Activated CD8-positive, alpha-beta memory T cell treated with anti-CD3 and anti-CD28 coated beads, Interleukin-2, amount 10 ng/mL, durations not matched to agents 7 days and 5 days (primary cell): ENCODE results near the gene PLSCR3. TPM values are rescaled to one million over a fixed set of nuclear protein-coding genes. Genes with fewer than 3 reads are reported as not detected.

Experiments
- ATAC-seq: fragments of 150-1000 bp; cut with Tn5 transposase; one replicate; pipeline ENCODE4 v1.10.0; 2021; ENCODE audit warnings: moderate library complexity
- CTCF ChIA-PET: fragments of 350-600 bp; sonication (Branson Sonifier 250); formaldehyde crosslinking; loops from one replicate; lab custom pipeline; 2021; ENCODE audit warnings: antibody characterized with exemption; lab: Charles Lee
- DNase-seq: peaks from one replicate; pipeline ENCODE4 v3.0.0-alpha.2; 2020
- H3K27ac Mint-ChIP-seq: one replicate; pipeline ENCODE4 v1.8.0; 2021; ENCODE audit warnings: mild to moderate bottlenecking, mixed read lengths
- H3K27me3 Mint-ChIP-seq: one replicate; pipeline ENCODE4 v1.8.0; 2021; ENCODE audit warnings: mixed read lengths
- H3K36me3 Mint-ChIP-seq: one replicate; pipeline ENCODE4 v1.8.0; 2021; ENCODE audit warnings: mild to moderate bottlenecking, mixed read lengths
- H3K4me1 Mint-ChIP-seq: one replicate; pipeline ENCODE4 v1.8.0; 2021; ENCODE audit warnings: mixed read lengths
- H3K4me3 Mint-ChIP-seq: one replicate; pipeline ENCODE4 v1.8.0; 2021; ENCODE audit warnings: mild to moderate bottlenecking, moderate library complexity, mixed read lengths
- H3K9me3 Mint-ChIP-seq: one replicate; pipeline ENCODE4 v1.8.0; 2022; ENCODE audit warnings: low read depth, mixed read lengths
- total RNA-seq, 2 experiments: library from RNA; stranded (reverse); gene quantifications; one replicate each; pipeline ENCODE4 v1.2.3, GENCODE V29; 2021

Gene PLSCR3
- total RNA-seq, 2 experiments from 2014 or later: 65.5 to 74.2 TPM

DNA sequence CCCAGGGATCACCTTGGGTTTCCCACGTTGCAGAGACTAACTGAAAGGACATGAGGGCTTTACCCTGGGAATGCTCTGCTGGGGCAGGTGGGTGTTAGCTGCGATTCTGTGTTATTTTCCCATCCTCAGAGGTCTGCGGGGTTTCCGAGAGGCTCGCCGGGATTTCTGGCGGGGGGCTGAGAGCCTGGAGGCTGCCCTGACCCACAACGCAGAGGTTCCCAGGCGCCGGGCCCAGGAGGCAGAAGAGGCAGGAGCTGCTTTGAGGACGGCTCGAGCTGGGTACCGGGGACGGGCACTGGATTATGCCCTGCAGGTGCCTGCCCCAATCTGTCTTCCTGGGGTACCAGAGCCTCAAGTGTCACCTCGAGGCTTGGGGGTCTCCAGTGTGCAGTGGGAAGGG is 51.1 kb downstream of the PLSCR3 start:
- CTCF ChIA-PET: no interaction called here
- Mint-ChIP-seq H3K4me3 (no peak overlapping the region), H3K4me1 (peaks cover 22% of the 10 kb centered on the region), H3K27ac (no peak overlapping the region), H3K27me3 (no peaks in the 10 kb centered on the region), H3K36me3 (peaks cover 43% of the 10 kb centered on the region), H3K9me3 (no peaks in the 10 kb centered on the region)
- ATAC-seq (no peak), DNase-seq (no peak)

DNA sequence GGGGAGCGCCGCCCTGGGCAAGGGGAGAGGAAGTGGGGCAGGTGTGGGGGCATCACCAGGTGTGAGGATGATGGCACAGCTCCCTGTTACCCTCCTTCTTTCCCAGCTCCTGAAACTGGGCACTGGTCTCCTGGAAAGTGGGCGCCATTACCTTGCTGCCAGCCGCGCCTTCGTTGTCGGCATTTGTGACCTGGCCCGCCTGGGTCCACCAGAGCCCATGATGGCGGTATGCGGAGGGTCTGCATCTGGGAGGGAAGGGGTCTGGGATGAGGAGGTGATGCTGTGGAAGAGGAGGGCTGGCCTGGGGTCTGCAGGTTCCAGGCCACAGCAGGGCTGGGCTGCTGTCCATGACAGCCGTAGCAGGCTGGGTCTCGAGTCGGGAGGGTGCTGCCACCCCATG is 52.5 kb downstream of the PLSCR3 start:
- DNase-seq (no peak), ATAC-seq (no peak)
- Mint-ChIP-seq H3K9me3 (no peaks in the 10 kb centered on the region), H3K36me3 (peaks cover 47% of the 10 kb centered on the region), H3K27ac (peak overlapping the region; percentile 9), H3K4me1 (peaks cover 30% of the 10 kb centered on the region), H3K4me3 (no peak overlapping the region), H3K27me3 (no peaks in the 10 kb centered on the region)
- CTCF ChIA-PET: interaction anchor here (0.9 to 1.5 kb wide), 3 partner anchors 20 to 28 kb away, joined by 3 read pairs; no protein-coding TSS in a partner anchor

DNA sequence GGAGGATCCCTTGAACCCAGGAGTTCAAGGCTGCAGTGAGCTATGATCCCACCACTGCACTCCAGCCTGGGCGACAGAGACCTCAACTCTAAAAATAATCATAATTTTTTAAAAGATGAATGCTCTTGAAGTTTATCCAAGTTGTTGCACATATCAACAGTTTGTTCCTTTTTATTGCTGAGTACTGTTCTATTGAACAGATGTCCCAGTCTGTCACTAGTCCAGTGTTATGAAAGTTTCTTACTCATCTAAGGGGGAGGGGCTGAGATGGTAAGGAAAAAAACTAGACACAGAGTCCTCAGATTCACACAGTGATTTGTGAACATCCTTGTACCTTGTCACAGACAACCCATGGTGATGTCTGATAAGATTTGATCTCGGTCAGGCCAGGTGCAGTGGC is 54.1 kb downstream of the PLSCR3 start:
- Mint-ChIP-seq H3K36me3 (peaks cover 40% of the 10 kb centered on the region), H3K4me1 (peaks cover 39% of the 10 kb centered on the region), H3K27me3 (no peaks in the 10 kb centered on the region), H3K4me3 (no peak overlapping the region), H3K27ac (no peak overlapping the region), H3K9me3 (no peaks in the 10 kb centered on the region)
- DNase-seq (no peak), ATAC-seq (no peak)
- CTCF ChIA-PET: interaction anchor here (0.9 to 2.8 kb wide), 2 partner anchors 11 to 18 kb away, joined by 3 to 6 read pairs; partner anchors contain the start of gene NEURL4

Other genes with a start within 250 kb of the PLSCR3 start
- gene ASGR1, start 215.2 kb downstream of the PLSCR3 start, total RNA-seq: under 1 TPM; 0.35 to 0.38 TPM
- 1 to 10 TPM; 4.9 to 5.3 TPM for gene DLG4, start 174.7 kb downstream of the PLSCR3 start, total RNA-seq
- gene ACADVL, start 174.6 kb downstream of the PLSCR3 start, total RNA-seq: 100 to 1,000 TPM; 411 to 423 TPM
- 10 to 100 TPM; 52.7 to 62.0 TPM for gene DVL2, start 160.0 kb downstream of the PLSCR3 start, total RNA-seq
- 10 to 100 TPM; 42.1 to 53.2 TPM for gene PHF23, start 155.1 kb downstream of the PLSCR3 start, total RNA-seq
- gene GABARAP, start 152.1 kb downstream of the PLSCR3 start, total RNA-seq: 100 to 1,000 TPM; 207 to 231 TPM
- 100 to 1,000 TPM; 162 to 192 TPM for gene CTDNEP1, start 142.8 kb downstream of the PLSCR3 start, total RNA-seq
- 10 to 100 TPM; 56.5 to 70.4 TPM for gene ELP5, start 142.3 kb downstream of the PLSCR3 start, total RNA-seq
- 1 to 10 TPM in 1 of 2 experiments, under 1 TPM in 1; 0.66 to 1.9 TPM for gene CLDN7, start 132.0 kb downstream of the PLSCR3 start, total RNA-seq
- gene SLC2A4, start 112.8 kb downstream of the PLSCR3 start, total RNA-seq: not detected
- 1 to 10 TPM in 1 of 2 experiments, under 1 TPM in 1; 0.35 to 1.4 TPM for gene YBX2, start 99.9 kb downstream of the PLSCR3 start, total RNA-seq
- gene EIF5A, start 86.9 kb downstream of the PLSCR3 start, total RNA-seq: 100 to 1,000 TPM; 575 to 853 TPM
- gene GPS2, start 79.2 kb downstream of the PLSCR3 start, total RNA-seq: 10 to 100 TPM; 83.7 to 85.1 TPM
- 10 to 100 TPM; 43.7 to 44.8 TPM for gene NEURL4, start 65.2 kb downstream of the PLSCR3 start, total RNA-seq
- 100 to 1,000 TPM; 594 to 712 TPM for gene ACAP1, start 58.0 kb downstream of the PLSCR3 start, total RNA-seq
- 1 to 10 TPM; 6.0 to 6.1 TPM for gene KCTD11, start 42.4 kb downstream of the PLSCR3 start, total RNA-seq
- not detected for gene TMEM95, start 39.4 kb downstream of the PLSCR3 start, total RNA-seq
- under 1 TPM; 0.54 to 0.61 TPM for gene TNK1, start 13.4 kb downstream of the PLSCR3 start, total RNA-seq
- gene TMEM256, start 9.6 kb upstream of the PLSCR3 start, total RNA-seq: 10 to 100 TPM; 47.5 to 56.1 TPM
- 1 to 10 TPM; 2.0 to 3.5 TPM for gene NLGN2, start 13.3 kb upstream of the PLSCR3 start, total RNA-seq
- not detected for gene SPEM1, start 25.8 kb upstream of the PLSCR3 start, total RNA-seq
- not detected for gene SPEM2, start 31.1 kb upstream of the PLSCR3 start, total RNA-seq
- gene SPEM3, start 34.3 kb upstream of the PLSCR3 start, total RNA-seq: not detected
- 10 to 100 TPM; 13.9 to 16.7 TPM for gene TMEM102, start 40.9 kb upstream of the PLSCR3 start, total RNA-seq
- gene FGF11, start 45.0 kb upstream of the PLSCR3 start, total RNA-seq: 1 to 10 TPM; 3.6 to 4.1 TPM
- gene CHRNB1, start 50.5 kb upstream of the PLSCR3 start, total RNA-seq: 10 to 100 TPM; 10.4 to 13.1 TPM
- 10 to 100 TPM; 24.5 to 27.7 TPM for gene ZBTB4, start 85.1 kb upstream of the PLSCR3 start, total RNA-seq
- gene SLC35G6, start 86.9 kb upstream of the PLSCR3 start, total RNA-seq: not detected
- 100 to 1,000 TPM; 198 to 228 TPM for gene POLR2A, start 89.8 kb upstream of the PLSCR3 start, total RNA-seq
- 10 to 100 TPM; 52.8 to 59.4 TPM for gene TNFSF12, start 154.5 kb upstream of the PLSCR3 start, total RNA-seq
- gene TNFSF13, start 164.2 kb upstream of the PLSCR3 start, total RNA-seq: 1 to 10 TPM; 2.2 to 2.5 TPM
- 10 to 100 TPM; 55.7 to 70.9 TPM for gene SENP3, start 167.4 kb upstream of the PLSCR3 start, total RNA-seq
- gene CD68, start 185.1 kb upstream of the PLSCR3 start, total RNA-seq: 10 to 100 TPM in 1 of 2 experiments, 1 to 10 TPM in 1; 10.0 to 26.7 TPM
- gene MPDU1, start 189.3 kb upstream of the PLSCR3 start, total RNA-seq: 10 to 100 TPM; 57.6 to 76.9 TPM
- gene SOX15, start 195.6 kb upstream of the PLSCR3 start, total RNA-seq: under 1 TPM; 0.21 to 0.35 TPM
- 10 to 100 TPM; 30.7 to 40.5 TPM for gene FXR2, start 220.4 kb upstream of the PLSCR3 start, total RNA-seq
- gene SAT2, start 233.3 kb upstream of the PLSCR3 start, total RNA-seq: 10 to 100 TPM; 21.5 to 28.0 TPM
- gene SHBG, start 235.6 kb upstream of the PLSCR3 start, total RNA-seq: not detected